Activated T-cell treated with anti-CD3 and anti-CD28 coated beads, Interleukin-2, amount 50 U/mL, for 1 hour (primary cell): ENCODE results near the gene DKK2.

ENCODE experiments used
- DNase-seq: peaks from one replicate; pipeline ENCODE4 v3.0.0-alpha.2; 2020

Gene DKK2

GRCh38 chr4:106907216-106907615 lies 128.9 kb downstream of the DKK2 start:
- DNase-seq, result no peak

GRCh38 chr4:106906728-106907127 lies 129.4 kb downstream of the DKK2 start:
- DNase-seq, result no peak

GRCh38 chr4:106898621-106899230 lies 137.4 kb downstream of the DKK2 start:
- DNase-seq, result no peak

GRCh38 chr4:106893903-106894302 lies 142.2 kb downstream of the DKK2 start:
- DNase-seq, result no peak

GRCh38 chr4:106893395-106893881 lies 142.7 kb downstream of the DKK2 start:
- no peak for DNase-seq

GRCh38 chr4:106892786-106893185 lies 143.3 kb downstream of the DKK2 start:
- DNase-seq, result no peak

DNA sequence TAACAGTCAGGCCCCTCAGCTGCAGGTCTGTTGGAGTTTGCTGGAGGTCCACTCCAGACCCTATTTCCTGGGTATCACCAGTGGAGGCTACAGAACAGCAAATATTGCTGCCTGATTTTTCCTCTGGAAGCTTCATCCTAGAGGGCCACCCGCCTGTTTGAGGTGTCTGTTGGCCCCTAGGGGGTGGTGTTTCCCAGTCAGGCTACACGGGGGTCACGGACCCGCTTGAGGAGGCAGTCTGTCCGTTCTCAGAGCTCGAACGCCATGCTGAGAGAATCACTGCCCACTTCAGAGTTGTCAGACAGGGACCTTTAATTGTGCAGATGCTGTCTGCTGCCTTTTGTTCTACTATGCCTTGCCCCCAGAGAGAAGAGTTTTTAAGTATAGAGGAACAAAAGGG lies 160.8 kb downstream of the DKK2 start:
- no peak for DNase-seq
